HG02759 (cell line): ENCODE measurements around the gene COMMD10.
"Not testable (repeated sequence)": the region's sequence is repeated elsewhere in the genome, so short reads cannot be mapped to it uniquely, and the experiment has no call there.

Source experiments
- ATAC-seq: cut with Tn5 transposase; IDR thresholded peaks from one replicate; pipeline ENCODE4 v1.9.1; 2021; ENCODE audit warnings: mild to moderate bottlenecking, moderate library complexity; ENCODE audit not compliant: unreplicated experiment

The COMMD10 gene

DNA sequence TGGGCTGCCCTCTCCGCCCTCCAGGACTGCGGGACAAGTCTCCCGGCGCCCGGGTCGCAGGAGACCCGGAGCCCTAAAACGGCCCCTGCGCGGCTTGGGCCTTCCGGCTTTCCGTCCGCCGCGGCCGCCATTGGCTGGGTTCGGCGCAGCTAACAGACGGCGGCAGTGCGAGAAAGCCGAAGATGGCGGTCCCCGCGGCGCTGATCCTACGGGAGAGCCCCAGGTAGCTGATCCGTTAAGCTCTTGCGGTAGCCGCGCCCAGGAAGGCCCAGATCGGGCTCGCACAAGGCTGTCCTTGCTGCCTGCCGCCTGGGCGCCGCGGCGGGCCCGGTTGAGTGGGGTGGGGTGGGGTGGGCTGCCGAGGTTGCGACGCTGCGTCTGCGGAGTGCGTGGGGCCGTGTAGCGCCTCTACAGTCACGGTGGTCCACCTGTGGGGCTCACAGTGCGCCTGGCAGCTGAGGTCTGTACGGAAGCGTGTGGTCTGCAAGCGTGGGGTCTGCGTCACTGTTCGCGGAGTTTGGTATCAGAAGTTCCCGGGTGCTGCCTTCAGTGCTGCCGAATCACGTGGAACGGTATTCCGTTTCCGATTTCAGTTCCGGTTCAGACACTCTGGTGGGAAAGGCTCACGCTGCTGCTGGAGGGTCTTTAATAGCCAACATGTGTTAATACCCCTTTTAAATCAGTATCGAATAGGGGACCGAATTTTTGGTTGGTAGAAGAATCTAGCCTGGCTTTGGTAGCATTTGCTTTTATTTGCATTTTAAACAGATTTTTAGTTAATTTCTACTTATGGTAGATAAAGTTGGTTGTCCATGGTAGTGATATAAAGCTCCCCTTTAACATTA is at the start of gene COMMD10:
TSS of gene COMMD10 (plus strand) at position 155 of the 845 bp plus-strand sequence.
- ATAC-seq = peak; percentile 91

DNA sequence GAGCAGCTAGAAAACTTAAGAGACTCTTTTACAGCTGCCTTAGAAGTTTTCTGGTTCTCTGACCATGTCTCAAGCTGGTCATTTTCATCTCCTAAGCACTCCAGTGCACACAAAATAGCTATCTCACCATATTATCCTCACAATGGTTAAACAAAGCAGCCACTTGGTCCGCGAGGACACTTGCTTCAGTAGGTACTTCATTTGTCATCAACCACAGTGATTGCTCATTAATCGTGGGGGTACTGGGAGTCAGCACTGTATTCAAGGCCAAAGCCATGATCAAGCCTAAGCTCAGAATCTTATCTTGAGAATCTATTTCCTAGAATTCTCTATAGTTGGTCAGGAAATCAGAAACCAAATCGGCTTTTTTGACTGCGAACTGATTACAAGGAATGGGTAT is 49.7 kb upstream of the COMMD10 start:
- ATAC-seq = no peak

DNA sequence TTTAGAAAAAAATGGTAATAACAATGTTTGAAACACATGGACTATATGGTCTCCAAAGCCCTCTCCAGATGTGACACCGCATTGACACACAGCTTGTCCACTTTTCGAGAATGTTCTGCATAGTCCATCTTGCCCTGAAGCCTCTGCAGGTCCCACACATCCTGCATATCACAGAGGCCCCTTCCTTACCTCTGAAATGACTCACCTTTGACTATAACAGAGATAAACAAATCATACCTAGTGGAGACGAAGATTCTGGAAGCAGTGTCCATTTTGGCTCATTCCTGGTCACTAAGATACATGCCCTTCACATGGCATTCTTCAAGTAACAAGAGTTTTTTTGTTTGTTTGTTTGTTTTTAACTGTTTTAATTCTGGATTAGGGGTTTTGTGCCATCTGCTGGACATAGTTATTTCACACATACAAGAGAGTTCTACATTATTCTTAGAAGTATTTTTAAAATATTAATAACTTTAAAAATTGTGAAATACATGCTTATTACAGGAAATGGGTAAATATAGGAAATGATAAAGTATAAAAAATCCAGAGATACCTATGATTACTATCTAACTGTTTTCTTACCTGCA is 47.5 kb upstream of the COMMD10 start:
- no peak for ATAC-seq

DNA sequence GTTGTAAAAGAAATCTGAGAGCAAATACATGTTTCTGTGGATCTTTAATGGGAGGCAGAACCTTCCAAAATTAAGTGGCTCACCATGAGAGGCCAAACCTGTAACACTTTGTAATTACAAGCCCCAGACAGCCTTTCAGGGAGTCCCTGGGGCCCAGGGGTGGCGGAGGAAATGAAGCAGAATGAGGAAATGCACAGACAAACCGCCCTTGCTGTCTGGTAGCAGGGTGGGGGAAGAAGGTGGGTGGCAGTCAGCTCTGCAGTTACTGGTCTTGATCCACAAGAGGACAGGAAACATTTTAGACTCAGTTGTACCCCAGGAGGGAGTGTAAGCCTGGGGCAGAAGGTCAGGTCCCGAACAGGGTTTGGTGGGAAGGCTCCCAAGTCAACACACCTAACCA is 46.0 kb upstream of the COMMD10 start:
- peak; percentile 90 for ATAC-seq

DNA sequence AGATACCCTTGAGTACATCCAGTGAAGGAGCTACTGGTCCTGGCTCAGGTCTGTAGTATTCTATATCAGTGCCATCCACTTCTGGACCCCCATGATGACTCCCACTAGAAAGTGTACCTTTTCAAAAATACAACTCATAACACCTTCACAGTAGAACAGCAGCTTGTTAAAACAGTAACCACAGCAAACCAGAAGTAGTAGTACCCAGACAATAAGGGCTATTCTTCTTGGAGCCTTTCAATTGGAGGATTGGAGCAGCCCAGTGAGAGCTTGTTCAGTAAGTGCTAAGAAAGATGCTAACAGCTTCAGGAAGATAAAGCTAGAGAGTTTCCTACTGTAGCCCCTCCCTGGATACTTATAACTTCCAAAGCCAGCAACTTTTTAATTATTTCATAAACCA is 42.5 kb upstream of the COMMD10 start:
- ATAC-seq = no peak

DNA sequence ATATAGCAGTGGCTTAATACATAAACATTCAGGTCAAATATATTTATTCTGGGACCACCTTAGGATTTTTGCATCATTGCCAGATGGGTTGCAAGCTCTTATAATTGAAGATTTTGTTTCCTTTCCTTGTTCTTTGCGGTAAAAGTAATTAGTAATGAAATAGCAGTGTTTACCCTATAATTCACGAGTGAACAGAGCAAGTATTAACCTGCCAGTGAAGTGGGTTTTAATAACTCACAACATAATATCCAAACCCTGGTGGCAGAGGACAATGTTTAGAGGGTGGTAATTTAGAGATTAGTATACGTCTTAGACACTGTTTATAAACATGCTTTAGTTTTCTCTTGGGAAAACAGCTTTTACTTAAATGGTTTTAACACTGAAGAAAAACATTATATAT is 40.8 kb upstream of the COMMD10 start:
- ATAC-seq = no peak

DNA sequence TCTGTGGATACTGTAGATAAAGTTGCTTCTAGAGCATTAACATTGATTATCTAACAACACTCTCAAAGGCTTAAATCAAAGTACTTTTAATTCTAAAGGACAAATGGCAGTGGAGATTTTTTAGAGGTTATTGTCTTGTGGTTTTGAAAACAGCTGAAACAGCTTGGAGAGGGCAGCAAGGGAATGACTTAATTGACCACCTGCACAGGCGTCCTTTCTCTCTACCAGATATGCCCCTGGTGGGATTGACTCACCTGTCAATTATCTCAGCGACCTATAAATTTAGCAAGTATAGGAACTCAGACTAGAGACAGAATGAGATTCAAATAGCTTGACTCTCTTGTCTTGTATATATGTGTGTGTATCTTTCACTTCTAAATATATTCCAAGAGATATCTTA is 39.0 kb upstream of the COMMD10 start:
- no peak for ATAC-seq

DNA sequence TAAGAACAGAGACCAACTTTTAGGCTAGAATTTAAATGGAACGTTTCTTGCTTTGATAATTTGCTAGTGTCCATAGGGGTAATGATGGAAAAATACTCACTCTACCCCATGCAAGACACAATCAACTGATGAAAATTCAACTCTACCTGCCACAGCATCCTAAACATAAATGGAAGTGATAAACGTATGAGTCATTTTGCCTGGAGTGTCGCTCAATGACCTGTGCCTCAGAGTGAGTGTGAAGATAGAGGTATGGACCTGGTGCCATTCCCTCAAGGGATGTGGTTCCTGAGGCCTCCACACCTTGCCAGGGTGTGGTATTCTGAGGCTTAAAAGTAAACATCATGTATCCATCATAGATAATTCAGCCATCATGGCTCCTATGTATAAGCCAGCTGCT is 38.6 kb upstream of the COMMD10 start:
- ATAC-seq = no peak

DNA sequence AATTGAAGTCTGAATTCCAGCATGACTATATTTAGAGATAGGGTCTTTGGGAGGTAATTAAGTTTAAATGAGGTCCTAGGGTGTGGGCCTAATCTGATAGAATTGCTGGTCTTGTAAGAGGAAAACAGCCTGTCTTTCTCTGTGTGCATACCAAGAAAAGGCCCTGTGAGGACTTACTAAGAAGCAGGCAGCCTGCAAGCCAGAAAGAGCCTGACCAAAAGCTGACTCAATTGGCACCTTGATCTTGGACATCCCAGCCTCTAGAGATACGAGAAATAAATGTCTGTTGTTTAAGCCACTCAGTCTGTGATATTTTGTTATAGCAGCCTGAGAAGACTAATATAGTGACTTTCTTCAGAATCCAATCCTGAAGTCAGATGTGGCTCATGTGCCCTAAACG is 38.0 kb upstream of the COMMD10 start:
- ATAC-seq = no peak

DNA sequence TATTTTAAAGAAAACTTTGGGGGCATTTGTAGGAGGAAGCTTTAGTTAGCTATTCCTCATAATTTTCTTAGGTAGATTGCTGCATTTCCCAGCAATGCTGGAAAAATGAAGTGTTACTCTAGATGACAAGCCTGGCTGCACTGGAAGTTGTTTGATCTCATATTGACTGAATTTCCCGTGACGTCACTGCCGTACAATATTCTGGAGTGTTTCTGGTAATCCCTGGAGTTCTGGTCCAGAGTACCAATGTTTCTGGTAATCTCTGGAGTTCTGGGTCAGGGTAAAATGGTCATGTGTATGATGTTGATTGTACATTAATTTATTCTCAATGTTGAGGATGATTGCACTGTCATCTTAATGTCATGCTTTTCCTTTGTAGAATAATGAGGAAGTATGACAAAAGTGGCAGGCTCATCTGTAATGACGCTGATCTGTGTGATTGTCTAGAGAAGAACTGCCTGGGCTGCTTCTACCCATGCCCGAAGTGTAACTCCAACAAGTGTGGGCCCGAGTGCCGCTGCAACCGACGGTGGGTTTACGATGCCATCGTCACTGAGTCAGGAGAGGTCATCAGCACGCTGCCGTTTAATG is 26.4 kb upstream of the COMMD10 start:
- ATAC-seq = no peak

DNA sequence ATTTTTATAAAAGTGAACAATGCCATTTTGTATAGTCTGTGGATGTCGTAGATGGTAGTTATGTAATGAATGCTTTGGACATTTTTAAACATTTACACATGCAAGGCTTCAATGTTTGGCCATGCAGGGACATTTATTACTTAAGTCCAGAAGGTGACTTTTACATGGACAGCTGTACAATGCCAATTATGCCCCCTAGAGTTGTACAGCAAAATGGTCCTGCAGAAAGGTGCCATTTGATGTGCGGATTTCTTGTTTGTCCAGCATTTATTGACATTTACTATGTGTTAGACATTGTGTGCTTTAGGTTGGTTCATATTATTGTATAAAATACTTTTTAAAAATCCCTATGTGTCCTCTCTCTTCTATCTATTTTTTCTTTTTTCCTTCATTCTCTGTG is 22.5 kb upstream of the COMMD10 start:
- no peak for ATAC-seq

DNA sequence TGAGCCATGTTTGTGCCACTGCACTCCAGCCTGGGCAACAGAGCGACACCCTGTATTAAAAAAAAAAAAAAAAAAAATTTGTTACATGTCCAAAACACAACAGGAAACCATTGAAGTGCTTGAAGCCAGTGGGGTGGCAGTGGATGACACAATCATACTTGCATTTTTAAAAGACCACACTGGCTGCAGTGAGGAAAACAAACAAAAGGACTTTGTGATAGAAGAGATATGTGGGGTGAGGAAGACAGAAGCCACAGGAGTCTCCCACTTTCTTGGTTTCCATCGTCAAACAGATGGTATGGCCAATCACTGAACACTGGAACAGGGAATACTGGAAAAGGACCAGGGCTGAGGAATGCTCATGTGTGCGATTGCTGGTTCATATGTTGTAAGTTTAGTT is 20.9 kb upstream of the COMMD10 start:
- ATAC-seq = no peak

DNA sequence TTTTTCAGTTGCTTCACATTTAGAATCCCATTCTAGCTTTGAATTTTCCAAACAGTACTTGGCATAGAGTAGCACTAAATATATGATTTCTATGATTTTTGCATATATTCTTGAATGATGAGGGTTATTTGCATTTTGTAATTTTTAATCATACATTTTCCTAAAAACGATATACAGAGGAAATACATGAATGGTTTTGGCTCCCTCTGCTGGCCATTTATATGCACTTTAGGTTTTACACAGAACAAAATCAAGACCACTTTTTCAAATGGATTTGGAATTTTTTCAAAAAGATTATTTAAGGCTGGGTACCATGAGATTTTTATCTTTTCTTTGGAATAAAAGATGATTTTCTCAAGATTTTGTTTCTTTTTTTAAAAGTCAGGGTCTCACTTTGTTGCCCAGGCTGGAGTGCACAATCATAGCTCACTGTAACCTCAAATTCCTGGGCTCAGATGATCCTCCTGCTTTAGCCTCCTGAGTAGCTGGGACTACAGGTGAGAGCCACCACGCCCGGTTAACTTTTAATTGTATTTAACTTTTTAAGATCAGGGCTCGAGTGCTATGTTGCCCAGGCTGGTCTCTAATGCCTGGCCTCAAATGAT is 16.7 kb upstream of the COMMD10 start:
- ATAC-seq = peak; percentile 56

DNA sequence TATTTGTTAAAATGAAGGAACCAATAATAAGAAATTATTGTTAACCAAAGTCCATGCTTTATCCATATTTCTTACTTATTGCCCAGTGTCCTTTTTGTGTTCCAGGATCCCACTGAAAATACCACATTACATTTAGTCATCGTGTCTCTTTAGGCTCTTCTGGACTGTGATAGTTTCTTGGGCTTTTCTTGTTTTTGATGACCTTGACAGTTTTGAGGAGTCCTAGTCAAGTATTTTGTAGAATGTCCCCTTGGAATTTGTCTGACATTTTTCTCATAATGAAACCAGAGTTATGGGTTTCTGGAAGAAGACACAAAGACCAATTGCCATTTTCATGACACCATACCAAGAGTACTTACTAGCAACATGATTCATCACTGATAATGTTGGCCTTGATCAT is 13.6 kb upstream of the COMMD10 start:
- ATAC-seq = no peak

DNA sequence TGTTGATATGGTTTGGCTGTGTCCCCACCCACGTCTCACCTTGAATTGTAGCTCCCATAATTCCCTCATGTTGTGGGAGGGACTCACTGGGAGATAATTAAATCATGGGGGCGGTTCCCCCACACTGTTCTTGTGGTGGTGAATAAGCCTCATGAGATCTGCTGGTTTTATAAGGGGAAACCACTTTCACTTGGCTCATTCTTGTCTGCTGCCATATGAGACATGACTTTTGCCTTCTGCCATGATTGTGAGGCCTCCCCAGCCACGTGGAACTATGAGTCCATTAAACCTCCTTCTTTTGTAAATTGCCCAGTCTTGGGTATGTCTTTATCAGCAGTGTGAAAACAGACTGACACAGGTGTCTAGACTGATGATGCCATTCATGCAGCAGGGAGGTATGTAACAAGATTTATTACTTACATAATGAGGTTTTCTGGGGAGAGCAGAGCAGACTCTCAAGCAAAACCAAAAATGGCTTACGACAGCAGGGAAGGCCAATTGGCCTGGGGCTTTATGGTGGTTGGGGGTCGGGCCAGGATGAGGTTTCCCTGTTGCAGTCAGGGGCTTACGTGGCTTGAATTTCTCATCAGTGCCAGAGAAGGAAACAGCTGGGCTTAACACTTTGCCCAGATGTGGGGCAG is 9.5 kb upstream of the COMMD10 start:
- no peak for ATAC-seq

DNA sequence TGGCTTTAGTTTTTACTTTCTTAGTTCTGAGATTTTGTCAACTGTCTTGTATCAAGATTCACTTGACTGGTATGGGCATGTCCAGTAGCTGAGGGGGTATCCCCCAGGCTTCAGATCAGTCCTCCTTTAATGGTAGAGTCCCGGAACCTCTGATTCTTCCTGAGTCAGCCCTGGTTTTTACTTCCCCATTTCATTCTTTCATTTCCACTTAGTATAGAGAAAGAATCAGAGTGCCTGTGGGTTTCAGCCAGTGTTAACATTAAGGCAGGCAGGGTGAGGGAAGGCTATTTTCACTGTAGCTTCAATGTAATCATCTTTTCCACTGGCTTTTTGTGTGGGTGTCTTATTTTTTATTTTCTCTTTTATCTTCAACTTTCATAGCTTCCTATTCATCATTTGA is 8.3 kb upstream of the COMMD10 start:
- ATAC-seq = peak; percentile 99

DNA sequence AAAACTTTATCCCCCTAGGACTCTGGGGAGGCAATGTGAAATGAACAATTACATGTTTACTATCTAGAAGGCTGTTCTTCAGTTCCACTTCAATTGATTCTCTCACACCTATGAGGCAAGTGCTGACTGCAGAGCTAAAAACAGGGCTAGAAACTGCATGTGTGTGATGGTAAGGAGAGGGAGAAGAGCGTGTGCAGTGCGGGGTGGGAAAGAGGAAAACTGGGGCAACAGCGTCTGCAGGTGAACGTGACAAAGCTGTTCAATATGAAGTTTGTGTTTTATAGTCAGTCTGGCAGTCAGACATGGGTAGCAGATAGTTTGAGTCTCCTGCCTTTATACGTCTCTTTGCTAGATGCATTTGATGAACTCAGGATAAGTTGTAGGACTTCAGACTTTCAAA is 6.6 kb upstream of the COMMD10 start:
- ATAC-seq = no peak

DNA sequence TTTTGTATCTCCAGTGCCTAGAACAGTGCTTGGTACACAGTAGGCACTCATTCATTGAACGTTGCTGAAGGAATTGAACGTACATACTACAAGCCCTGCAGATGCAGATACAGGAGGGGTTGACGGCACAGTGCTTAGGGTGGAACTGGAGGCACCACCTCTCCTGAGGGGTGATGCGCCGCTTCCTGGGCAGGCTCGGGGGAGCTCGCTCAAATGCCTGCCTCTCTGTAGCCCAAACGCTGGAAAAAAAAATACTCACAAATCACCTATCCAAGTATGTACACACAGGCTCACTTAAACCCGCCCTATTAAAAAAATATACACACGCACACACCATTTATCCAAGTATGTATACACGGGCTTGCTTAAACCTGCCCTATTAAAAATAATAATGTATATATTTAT is 536 bp upstream of the COMMD10 start:
- ATAC-seq = peak; percentile 31

DNA sequence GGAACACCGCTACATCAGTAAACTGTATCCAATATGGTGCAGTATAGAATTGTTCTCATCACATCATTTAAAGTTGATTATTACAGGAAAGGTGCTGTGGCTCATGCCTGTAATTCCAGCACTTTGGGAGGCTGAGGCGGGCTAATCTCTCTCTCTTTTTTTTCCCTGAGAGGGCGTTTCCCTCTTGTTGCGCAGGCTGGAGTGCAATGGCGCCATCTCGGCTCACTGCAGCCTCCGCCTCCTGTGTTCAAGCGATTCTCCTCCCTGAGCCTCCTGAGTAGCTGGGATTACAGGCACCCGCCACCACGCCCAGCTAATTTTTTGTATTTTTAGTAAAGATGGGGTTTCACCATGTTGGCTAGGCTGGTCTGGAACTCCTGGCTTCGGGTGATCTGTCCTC is 1.5 kb downstream of the COMMD10 start:
- ATAC-seq = not testable (repeated sequence)

DNA sequence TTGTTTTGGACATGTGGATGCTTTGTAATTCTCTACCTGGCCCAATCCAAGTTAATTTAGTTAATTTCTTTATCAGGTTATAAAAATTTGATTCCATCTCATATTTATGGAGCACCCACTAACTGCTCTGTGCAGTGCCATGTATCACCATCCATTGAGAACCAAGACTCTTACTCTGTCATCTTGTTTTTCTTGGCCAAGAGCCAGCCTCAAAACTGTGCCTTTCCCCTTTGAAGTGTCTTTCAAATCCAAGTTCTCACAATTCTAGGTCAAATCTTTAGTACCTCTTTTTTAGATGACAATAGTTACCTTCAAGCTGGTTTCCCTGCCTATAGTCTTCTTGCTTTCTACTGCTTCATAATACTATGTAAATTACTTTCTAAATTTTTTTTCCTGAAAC is 3.2 kb downstream of the COMMD10 start:
- no peak for ATAC-seq

DNA sequence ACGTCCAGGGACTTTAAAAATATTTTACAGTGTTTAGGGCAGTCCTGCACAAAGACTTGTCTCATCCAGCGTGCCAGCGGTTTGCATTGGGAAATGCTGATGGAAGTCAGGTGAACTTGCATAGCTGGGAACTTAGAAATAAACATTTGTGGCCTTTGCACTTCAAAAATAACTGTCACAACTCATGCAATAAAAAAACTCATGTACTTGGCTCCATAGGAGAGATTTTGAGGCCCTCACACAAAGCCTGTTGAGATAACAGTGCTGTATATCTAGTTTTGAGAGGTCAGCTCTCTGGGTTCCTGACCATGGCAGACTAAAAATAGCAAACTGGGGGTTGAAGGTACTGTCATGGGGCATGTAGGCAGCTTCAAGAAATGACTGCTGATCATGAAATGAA is 5.5 kb downstream of the COMMD10 start:
- no peak for ATAC-seq
